Mammary epithelial cell (primary cell): ENCODE results near the gene CACNA1E.

ENCODE experiments used
- CTCF ChIP-seq, 2 donors: IDR thresholded peaks in 1 of 2; conservative IDR thresholded peaks in 1 of 2; 2 replicates each; pipeline ENCODE4 v1.5.1; 2011 to 2012; ENCODE audit warnings: inconsistent platforms in 2 of 2, low read length in 2 of 2, mild to moderate bottlenecking in 2 of 2, control low read depth in 1 of 2, low read depth in 1 of 2; ENCODE audit not compliant: insufficient read depth in 1 of 2; ENCODE audit errors: extremely low read depth in 1 of 2
- EZH2 ChIP-seq: IDR thresholded peaks from 2 replicates; pipeline ENCODE4 v1.6.1; 2012; ENCODE audit warnings: low read length, inconsistent platforms, borderline replicate concordance

GRCh38 chr1:181500636-181501035 is 17.3 kb downstream of the CACNA1E start:
- no peak for TF ChIP-seq CTCF (conservative IDR thresholded peaks at IDR 0.05 in 1 of 2, IDR thresholded peaks at IDR 0.05 in 1 of 2; ENCODE audit: extremely low read depth in 1 of 2, insufficient read depth in 1 of 2, low read depth in 1 of 2, low read length in 2 of 2)
- TF ChIP-seq EZH2: no peak
